Activated naive CD4-positive, alpha-beta T cell treated with Interleukin-2 at 50 U/mL for 16 hours (primary cell): ENCODE results near the gene CATSPERZ.

Experiments used
- DNase-seq: peaks from one replicate; pipeline ENCODE4 v3.0.0-alpha.2; 2020

CATSPERZ gene

GRCh38 chr11:64299847-64300648, at the start of gene CATSPERZ:
Gene CATSPERZ (plus strand): TSS chr11:64300358. CDS start chr11:64300411, 53 bp downstream.
- DNase-seq, result peak; percentile 26

GRCh38 chr11:64250415-64251015, 49.6 kb upstream of the CATSPERZ start:
- no peak for DNase-seq

GRCh38 chr11:64251016-64251752, 49.0 kb upstream of the CATSPERZ start, which contains the start of gene PLCB3:
Gene PLCB3 (plus strand): TSS chr11:64251530. CDS start chr11:64251650, 120 bp downstream.
- peak; percentile 65 for DNase-seq

- no peak for DNase-seq
Observed at GRCh38 chr11:64251753-64252002, 48.5 kb upstream of the CATSPERZ start.

GRCh38 chr11:64252003-64252872, 47.9 kb upstream of the CATSPERZ start:
- peak; percentile 20 for DNase-seq

GRCh38 chr11:64253043-64253442, 47.1 kb upstream of the CATSPERZ start:
- no peak for DNase-seq

GRCh38 chr11:64253481-64253880, 46.7 kb upstream of the CATSPERZ start:
- DNase-seq, result no peak

- DNase-seq, result no peak
Observed at GRCh38 chr11:64254326-64254725, 45.8 kb upstream of the CATSPERZ start.

- DNase-seq, result no peak
Observed at GRCh38 chr11:64255135-64256128, 44.7 kb upstream of the CATSPERZ start.

GRCh38 chr11:64256300-64256699, 43.9 kb upstream of the CATSPERZ start:
- no peak for DNase-seq

GRCh38 chr11:64258356-64258755, 41.8 kb upstream of the CATSPERZ start:
- no peak for DNase-seq

- DNase-seq, result no peak
Observed at GRCh38 chr11:64258946-64259532, 41.1 kb upstream of the CATSPERZ start.

- DNase-seq, result no peak
Observed at GRCh38 chr11:64259533-64260067, 40.6 kb upstream of the CATSPERZ start.

- no peak for DNase-seq
Observed at GRCh38 chr11:64260147-64260708, 39.9 kb upstream of the CATSPERZ start.

GRCh38 chr11:64261556-64262080, 38.5 kb upstream of the CATSPERZ start:
- no peak for DNase-seq

- DNase-seq, result no peak
Observed at GRCh38 chr11:64262271-64263002, 37.7 kb upstream of the CATSPERZ start.

- DNase-seq, result no peak
Observed at GRCh38 chr11:64263021-64263946, 36.9 kb upstream of the CATSPERZ start.

GRCh38 chr11:64263947-64264317, 36.2 kb upstream of the CATSPERZ start:
- no peak for DNase-seq
